SHP77 (cell line): ENCODE measurements around the gene PPP1R12A.

Source experiments
- DNase-seq, 2 experiments: peaks; one replicate each; lab custom pipeline; 2025; lab: John Stamatoyannopoulos, UW

PPP1R12A gene

DNA sequence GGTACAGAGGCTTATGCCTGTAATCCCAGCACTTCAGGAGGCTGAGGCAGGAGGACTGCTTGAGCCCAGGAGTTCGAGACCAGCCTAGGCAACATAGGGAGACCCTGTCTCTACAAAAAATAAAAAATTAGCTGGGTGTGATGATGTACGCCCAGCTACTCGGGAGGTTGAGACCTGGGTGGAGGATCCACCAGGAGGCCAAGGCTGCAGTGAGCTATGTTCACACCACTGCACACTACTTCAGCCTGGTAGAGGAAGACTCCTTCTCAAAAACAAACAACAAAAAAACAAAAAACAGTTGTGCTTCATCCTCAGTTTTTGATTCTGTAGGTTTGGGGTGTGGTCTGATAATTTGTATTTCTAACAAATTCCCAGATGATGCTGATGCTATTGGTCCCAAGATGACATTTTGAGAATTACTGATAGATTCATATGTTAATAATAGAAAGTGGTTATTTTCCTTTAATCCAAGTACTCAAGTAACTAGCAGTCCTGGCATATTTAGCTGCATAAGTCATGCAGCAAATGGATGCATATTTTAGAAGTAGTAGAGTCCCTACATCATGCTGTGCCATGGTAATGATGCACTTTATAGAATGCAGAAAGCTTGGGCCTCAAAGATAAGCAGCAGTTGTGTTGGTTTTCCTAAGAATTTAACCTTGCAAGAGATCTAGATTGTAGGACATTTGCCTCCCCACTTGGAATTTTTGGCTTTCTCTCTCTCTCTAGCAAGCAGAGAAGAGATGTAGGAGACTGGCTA, 168.0 kb downstream of the PPP1R12A start:
- DNase-seq = no peak

DNA sequence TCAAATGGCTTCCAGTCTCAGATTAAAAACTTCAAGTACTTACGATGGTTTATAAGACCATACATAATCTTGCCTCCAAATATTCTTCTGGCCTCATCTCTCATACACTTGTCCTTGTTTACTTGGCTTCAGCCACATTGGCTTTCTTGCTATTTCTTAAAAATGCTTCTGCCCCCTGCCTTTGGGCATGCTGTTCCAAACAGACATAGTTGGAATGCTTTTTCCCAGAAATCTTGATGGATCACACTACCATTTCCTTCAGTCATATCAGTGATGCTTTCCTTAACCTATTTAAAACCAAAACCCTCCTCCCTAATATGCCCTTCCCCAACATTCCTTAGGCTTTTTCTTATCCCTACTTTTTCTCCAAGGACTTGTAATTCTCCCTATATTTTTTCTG, 169.7 kb downstream of the PPP1R12A start:
- DNase-seq = no peak

DNA sequence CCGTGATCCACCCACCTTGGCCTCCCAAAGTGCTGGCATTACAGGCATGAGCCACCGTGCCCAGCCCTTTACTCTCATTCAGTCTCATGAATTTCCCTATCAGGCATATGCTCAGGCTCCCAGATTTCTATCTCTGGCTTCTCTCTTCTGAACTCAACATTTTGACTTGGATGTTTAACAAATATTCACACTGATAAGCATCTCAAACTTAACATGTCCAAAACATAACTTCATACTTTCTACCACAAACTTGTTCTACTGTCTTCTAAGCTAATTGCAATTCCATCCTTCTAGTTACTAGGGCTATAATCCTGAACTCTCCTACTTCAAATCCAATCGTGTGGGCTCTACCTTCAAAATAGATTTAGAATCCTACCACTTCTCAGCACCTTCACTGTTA, 170.3 kb downstream of the PPP1R12A start:
- no peak for DNase-seq

DNA sequence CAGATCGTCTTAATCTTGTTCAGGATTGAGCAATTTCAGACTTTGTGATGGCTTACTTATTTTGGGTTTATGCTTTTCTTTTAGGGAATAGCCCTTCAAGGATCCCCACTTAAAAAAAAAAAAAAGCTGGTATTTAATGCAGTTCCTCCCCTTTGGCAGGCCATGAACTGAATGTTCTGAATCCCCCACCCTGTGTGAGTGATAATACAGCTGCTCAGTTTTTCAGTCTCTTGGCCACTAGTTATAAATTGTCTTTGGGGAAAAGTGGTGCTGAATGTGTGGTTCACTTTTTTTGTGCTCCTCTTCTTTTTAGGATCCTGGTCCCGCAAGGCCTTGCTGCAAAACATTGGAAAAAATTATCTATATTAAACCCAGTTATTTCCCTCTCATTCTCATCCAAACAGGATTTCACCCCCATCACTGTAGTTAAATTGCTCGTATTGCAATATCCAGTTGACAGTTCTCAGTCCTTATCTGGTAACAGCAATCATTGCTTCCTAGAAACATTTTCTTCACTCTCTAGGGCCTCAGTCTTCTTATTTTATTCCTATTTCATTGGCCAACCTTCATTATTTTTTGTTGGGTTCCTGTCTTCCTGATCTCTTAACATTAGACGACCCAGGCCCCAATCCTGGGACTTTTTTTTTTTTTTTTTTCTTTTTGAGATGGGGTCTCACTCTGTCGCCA, 171.0 kb downstream of the PPP1R12A start:
- DNase-seq = no peak

DNA sequence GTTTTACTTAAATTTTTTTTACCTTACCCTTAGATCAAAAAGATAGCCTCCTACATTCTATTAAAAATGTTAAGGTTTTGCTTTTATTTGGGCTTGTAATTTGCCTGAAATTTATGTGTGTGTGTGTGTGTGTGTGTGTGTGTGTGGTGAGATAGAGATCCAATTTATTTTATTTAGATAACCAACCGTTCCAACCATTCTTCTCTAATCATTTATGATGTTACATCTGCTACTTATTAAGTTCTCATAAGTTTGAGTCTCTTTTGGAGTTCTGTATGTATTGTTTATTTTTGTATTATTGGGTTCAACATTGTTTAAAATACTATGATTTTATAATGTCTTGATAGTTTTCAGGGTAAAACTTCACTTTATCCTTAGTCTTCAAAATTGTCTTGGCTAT, 173.6 kb downstream of the PPP1R12A start:
- no peak for DNase-seq

DNA sequence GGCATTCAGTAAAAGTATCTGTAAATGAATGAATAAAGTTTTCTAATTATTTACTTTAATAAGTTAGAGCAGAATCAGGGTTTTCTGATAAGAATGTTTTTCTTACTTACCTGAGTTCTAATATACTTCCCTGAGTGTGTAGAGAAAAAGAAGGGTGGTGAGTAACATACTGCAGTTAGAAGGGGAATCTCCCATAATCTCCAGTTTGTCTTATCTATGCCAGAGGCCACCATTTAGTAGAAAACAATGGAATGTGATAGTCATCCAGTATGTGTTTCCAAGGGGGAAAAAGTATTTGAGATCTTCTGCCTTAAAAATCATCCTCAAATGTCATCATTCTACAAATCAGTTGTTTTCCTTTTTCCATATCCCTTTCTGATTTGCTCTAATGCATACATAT, 187.6 kb downstream of the PPP1R12A start:
- DNase-seq = no peak

DNA sequence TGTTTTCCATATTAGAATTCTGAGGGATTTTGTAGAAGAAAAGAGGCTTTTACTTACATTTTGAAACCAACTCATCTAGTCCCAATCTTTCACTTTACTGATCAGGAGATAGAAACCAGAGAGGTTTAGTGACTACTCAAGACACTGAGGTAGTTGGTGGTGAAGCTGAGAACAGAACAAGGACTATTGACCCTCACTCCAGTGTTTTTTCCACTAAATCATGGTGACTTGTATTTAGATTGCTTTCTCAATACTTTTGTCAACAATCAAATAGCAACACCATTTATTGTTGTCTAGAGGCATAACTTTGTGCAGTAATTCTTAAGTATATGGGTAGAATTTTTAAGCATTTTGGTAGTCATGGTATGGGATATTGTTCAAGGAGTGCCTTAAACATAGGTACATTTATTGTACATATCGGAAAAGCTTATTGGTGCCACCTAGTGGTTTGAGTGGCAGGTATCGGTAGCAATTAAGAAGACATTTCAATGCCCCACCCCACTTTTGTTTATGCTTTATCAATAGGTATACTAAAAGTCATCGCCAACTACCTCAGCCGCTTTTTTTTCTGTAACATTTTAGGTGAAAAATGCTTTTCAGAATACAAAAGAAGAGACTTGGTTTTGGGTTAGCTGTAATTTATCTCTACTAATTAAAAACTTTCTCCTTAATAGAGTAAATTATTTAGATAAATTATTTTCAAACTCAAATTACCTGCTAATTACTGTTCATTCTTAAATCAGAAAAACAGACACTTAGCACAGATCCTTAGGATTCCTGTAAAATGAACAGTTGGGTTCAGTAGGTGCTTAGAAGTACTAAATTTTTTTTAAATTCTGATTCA, 196.8 kb downstream of the PPP1R12A start:
- peak; percentile 38 to 51 for DNase-seq

DNA sequence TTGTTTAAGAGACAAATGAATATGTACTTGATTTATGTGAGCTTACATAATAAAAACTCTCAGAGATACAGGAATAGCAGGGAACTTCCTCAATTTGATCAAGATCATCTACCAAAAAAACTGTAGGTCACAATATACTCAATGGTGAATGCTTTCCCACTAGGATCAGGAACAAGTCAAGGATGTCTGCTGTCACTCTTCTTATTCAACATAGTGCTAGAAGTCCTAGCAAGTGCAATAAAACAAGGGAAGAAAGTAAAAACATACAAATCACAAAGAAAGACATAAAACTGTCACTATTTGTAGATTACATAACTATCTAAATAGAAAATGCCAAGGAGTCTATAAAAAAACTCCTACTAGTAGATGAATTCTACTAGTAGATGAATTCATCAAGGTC, 202.3 kb downstream of the PPP1R12A start:
- DNase-seq = no peak

DNA sequence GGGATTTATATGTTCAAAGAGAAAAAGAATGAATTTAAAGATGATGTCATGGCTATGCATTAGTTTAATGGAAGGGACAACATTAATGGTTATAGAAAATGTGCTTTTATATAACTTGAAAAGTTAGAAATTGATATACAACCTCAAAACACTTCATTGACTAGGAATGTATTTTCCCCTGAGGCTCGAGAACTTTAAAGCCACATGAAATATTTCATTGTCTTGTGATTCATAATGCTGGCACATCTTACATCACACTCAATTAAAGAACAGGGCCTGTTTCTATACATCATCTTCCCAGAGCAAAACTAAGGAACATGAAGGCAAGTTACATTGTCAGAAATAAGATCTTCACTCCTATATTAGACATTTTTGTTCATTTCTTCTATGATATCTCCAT, 208.9 kb downstream of the PPP1R12A start:
- no peak for DNase-seq
